Measurements from ENCODE around the gene DPP10. TPM values are rescaled to one million over a fixed set of nuclear protein-coding genes. Genes with fewer than 3 reads are reported as not detected.

The DPP10 gene
- total and polyA plus RNA-seq, 2 of the 13 experiments (the other 11 are each of a cell fraction or from before 2014, with no cell fraction given), result 0.95 to 1.7 TPM

DNA sequence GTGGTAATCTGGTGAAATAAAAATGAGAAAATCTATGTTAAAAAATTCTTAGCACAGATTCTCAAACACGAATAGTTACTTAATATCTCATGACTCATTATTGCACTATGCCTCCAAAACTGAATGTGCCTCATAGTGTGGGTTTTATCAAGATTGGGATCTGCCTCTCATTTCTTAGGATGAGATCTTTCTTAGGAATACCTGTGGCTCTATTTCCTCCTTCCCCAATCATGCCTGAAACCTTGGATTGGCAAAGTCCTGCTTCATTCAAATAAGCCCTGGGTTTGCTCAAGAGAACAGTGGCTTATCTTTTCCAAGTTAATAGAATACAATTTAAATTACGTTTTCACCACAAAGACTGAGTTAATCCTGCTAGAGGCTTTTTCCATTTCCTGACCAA is 100.3 kb downstream of the DPP10 start:
- Histone ChIP-seq H3K27me3 (ENCODE audit: control insufficient read depth in 1 of 2, insufficient read depth in 2 of 2, low read length in 2 of 2) (no peaks in the 10 kb centered on the region), H2AFZ (ENCODE audit: low read length) (no peak overlapping the region), H3K36me3 (replicated peaks in 1 of 2; ENCODE audit: control insufficient read depth in 1 of 2, insufficient read depth in 2 of 2, low read length in 2 of 2) (no peaks in the 10 kb centered on the region), H3K9me3 (ENCODE audit: low read length) (no peaks in the 10 kb centered on the region), H3K4me2 (ENCODE audit: low read depth, low read length) (no peak overlapping the region), H3K9ac (ENCODE audit: insufficient read depth, low read depth, low read length) (no peak overlapping the region), H4K20me1 (ENCODE audit: insufficient read depth, low read length) (no peaks in the 10 kb centered on the region), H3K4me3 (replicated peaks in 1 of 3; ENCODE audit: insufficient read depth in 1 of 3, low read depth in 2 of 3, low read length in 3 of 3) (no peak overlapping the region), H3K27ac (ENCODE audit: extremely low read length, insufficient read depth, low read length) (no peak overlapping the region), H3K4me1 (ENCODE audit: insufficient read depth, low read length) (peaks cover 28% of the 10 kb centered on the region), H3K79me2 (ENCODE audit: insufficient read depth, low read length) (no peaks in the 10 kb centered on the region)
- FAIRE-seq, result no peak
- WGBS (ENCODE audit: low lambda C conversion rate), result 2% methylated on average over 2 of the region's 2 CpGs
- no peak for ATAC-seq
- DNase-seq (ENCODE audit: low spot score), result no peak
- BruUV-seq (replicated peaks), result no TSS peak
- intact Hi-C loops (cut with micrococcal nuclease; ENCODE audit: unreplicated experiment), result loop anchor here (2.0 kb wide), 1 partner anchor 578 kb away; no protein-coding TSS in a partner anchor
- ChIA-PET POLR2A (no interaction called here), CTCF (ENCODE audit: low intra/inter-chr PET ratio, low total read pairs) (no interaction called here)
- in situ Hi-C loops (cut with HindIII; ENCODE audit: extremely low pct_ligation_motif_present, low pct_unique_long_range_greater_than_20kb), result no loop called here
- TF ChIP-seq, protein P1, sequence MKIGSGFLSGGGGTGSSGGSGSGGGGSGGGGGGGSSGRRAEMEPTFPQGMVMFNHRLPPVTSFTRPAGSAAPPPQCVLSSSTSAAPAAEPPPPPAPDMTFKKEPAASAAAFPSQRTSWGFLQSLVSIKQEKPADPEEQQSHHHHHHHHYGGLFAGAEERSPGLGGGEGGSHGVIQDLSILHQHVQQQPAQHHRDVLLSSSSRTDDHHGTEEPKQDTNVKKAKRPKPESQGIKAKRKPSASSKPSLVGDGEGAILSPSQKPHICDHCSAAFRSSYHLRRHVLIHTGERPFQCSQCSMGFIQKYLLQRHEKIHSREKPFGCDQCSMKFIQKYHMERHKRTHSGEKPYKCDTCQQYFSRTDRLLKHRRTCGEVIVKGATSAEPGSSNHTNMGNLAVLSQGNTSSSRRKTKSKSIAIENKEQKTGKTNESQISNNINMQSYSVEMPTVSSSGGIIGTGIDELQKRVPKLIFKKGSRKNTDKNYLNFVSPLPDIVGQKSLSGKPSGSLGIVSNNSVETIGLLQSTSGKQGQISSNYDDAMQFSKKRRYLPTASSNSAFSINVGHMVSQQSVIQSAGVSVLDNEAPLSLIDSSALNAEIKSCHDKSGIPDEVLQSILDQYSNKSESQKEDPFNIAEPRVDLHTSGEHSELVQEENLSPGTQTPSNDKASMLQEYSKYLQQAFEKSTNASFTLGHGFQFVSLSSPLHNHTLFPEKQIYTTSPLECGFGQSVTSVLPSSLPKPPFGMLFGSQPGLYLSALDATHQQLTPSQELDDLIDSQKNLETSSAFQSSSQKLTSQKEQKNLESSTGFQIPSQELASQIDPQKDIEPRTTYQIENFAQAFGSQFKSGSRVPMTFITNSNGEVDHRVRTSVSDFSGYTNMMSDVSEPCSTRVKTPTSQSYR (CRISPR knock-in tag; IDR thresholded peaks at IDR 0.05; ENCODE audit: borderline replicate concordance), result no peak
- TF ChIP-seq ZNF574 (CRISPR knock-in tag; IDR thresholded peaks at IDR 0.05) (no peak), NFATC3 (CRISPR knock-in tag; IDR thresholded peaks at IDR 0.05) (no peak), ZNF446 (CRISPR knock-in tag; IDR thresholded peaks at IDR 0.05) (no peak), THYN1 (CRISPR knock-in tag; IDR thresholded peaks at IDR 0.05; ENCODE audit: borderline replicate concordance, low read depth) (no peak), SP4 (CRISPR knock-in tag; IDR thresholded peaks at IDR 0.05) (no peak), ZSCAN20 (CRISPR knock-in tag; IDR thresholded peaks at IDR 0.05; ENCODE audit: borderline replicate concordance) (no peak), MTERF4 (CRISPR knock-in tag; IDR thresholded peaks at IDR 0.05) (no peak), ATAD3A (CRISPR knock-in tag; IDR thresholded peaks at IDR 0.05) (no peak), NAIF1 (CRISPR knock-in tag; IDR thresholded peaks at IDR 0.05; ENCODE audit: borderline replicate concordance) (no peak), ARHGAP35 (CRISPR knock-in tag; IDR thresholded peaks at IDR 0.05; ENCODE audit: borderline replicate concordance) (no peak), MYNN (CRISPR knock-in tag; IDR thresholded peaks at IDR 0.05; ENCODE audit: low read depth) (no peak), FOXJ3 (CRISPR knock-in tag; IDR thresholded peaks at IDR 0.05; ENCODE audit: borderline replicate concordance) (no peak), ZNF317 (CRISPR knock-in tag; IDR thresholded peaks at IDR 0.05) (no peak), ZNF232 (CRISPR knock-in tag; IDR thresholded peaks at IDR 0.05; ENCODE audit: borderline replicate concordance) (no peak), ZNF3 (CRISPR knock-in tag; IDR thresholded peaks at IDR 0.05) (no peak), TRIM22 (IDR thresholded peaks at IDR 0.05) (no peak)

Data from HepG2 (cell line).